K562 (cell line): Measurements from ENCODE around the gene LY6G5B. TPM values are rescaled to one million over a fixed set of nuclear protein-coding genes. Genes with fewer than 3 reads are reported as not detected.

Source experiments
- ATAC-seq: fragments of 200-7000 bp; cut with Tn5 transposase; 3 replicates; pipeline ENCODE4 v1.9.1; 2020; ENCODE audit warnings: moderate library complexity
- BruUV-seq: library from RNA; stranded (reverse); fragments of 400-500 nt; replicated peaks from 2 replicates; lab custom pipeline; 2021; lab: Mats Ljungman, UMichigan
- CTCF ChIA-PET: fragments of 300-600 bp; formaldehyde crosslinking; extraction: SDS; loops from one replicate; lab custom pipeline; 2021; ENCODE audit warnings: low intra/inter-chr PET ratio; lab: Yijun Ruan, JAX
- POLR2A ChIA-PET: fragments of 300-600, 350-650 bp; sonication (Branson Sonifier 250); formaldehyde crosslinking; extraction: SDS; loops from one replicate; lab custom pipeline; 2021; ENCODE audit warnings: antibody characterized with exemption, inconsistent platforms; lab: Yijun Ruan, JAX
- DNase-seq, 4 experiments: peaks; one replicate each; pipeline versions ENCODE4 v3.0.0 to v3.0.0-alpha.2; 2011 to 2018; ENCODE audit warnings: low spot score in 3 of 4, mixed read lengths in 3 of 4; ENCODE audit errors: extremely low read depth in 1 of 4
- FAIRE-seq: peaks from 2 replicates; lab custom pipeline; 2011; peaks lifted over from hg19 to GRCh38; lab: Jason Lieb, UNC
- H2AFZ ChIP-seq: 2 replicates; pipeline ENCODE4 v1.6.0; 2011; ENCODE audit warnings: low read depth, low read length, control low read depth, inconsistent platforms
- H3K27ac ChIP-seq: fragments of 200-600 bp; 3 replicates; pipeline ENCODE4 v1.8.0; 2011; ENCODE audit warnings: low read depth, mild to moderate bottlenecking, control low read depth, inconsistent platforms, low read length, moderate library complexity, mixed read lengths; ENCODE audit errors: extremely low read depth
- H3K27me3 ChIP-seq, 2 experiments: fragments of 300-600 bp in 1 of 2; 2 replicates in 1 of 2; 3 replicates in 1 of 2; pipeline versions ENCODE4 v1.6.0 to v1.8.0; 2011; ENCODE audit warnings: inconsistent platforms in 2 of 2, low read length in 2 of 2, mild to moderate bottlenecking in 1 of 2, mixed read lengths in 1 of 2, moderate library complexity in 1 of 2; ENCODE audit not compliant: control insufficient read depth in 2 of 2, insufficient read depth in 2 of 2
- H3K36me3 ChIP-seq: fragments of 300-600 bp; 3 replicates; pipeline ENCODE4 v1.8.0; 2011; ENCODE audit warnings: mild to moderate bottlenecking, low read length, inconsistent platforms; ENCODE audit not compliant: control insufficient read depth, insufficient read depth
- H3K4me1 ChIP-seq, 2 experiments: fragments of 200-600 bp in 1 of 2; replicated peaks in 1 of 2; 2 replicates in 1 of 2; 3 replicates in 1 of 2; pipeline versions ENCODE4 v1.5.1 to v1.8.0; 2011; ENCODE audit warnings: inconsistent platforms in 2 of 2, low read length in 2 of 2, mild to moderate bottlenecking in 1 of 2, mixed read lengths in 1 of 2, moderate library complexity in 1 of 2; ENCODE audit not compliant: control insufficient read depth in 2 of 2, insufficient read depth in 2 of 2
- H3K4me2 ChIP-seq: 2 replicates; pipeline ENCODE4 v1.6.1; 2011; ENCODE audit warnings: low read length, control low read depth, inconsistent platforms, mixed read lengths; ENCODE audit not compliant: insufficient read depth
- H3K4me3 ChIP-seq: fragments of 200-600 bp; sonication (generic), shearing (Covaris generic); 2 replicates; pipeline ENCODE4 v1.5.1; 2016; ENCODE audit warnings: control low read depth, inconsistent platforms
- H3K79me2 ChIP-seq: fragments of 200-600 bp; 3 replicates; pipeline ENCODE4 v1.8.0; 2011; ENCODE audit warnings: low read length, inconsistent platforms; ENCODE audit not compliant: control insufficient read depth, insufficient read depth
- H3K9ac ChIP-seq, 2 experiments: 2 replicates each; pipeline versions ENCODE4 v1.6.0 to v1.6.1; 2011; ENCODE audit warnings: low read depth in 2 of 2, low read length in 2 of 2, control low read depth in 1 of 2, inconsistent platforms in 1 of 2, mild to moderate bottlenecking in 1 of 2, mixed read lengths in 1 of 2; ENCODE audit not compliant: insufficient read depth in 1 of 2
- H3K9me1 ChIP-seq: one replicate; pipeline ENCODE4 v1.6.0; 2011; ENCODE audit warnings: inconsistent platforms, mild to moderate bottlenecking, low read length, moderate library complexity; ENCODE audit not compliant: control insufficient read depth, insufficient read depth
- H3K9me3 ChIP-seq: replicated peaks from 2 replicates; pipeline ENCODE4 v1.5.1; 2011; ENCODE audit warnings: low read depth, low read length, inconsistent platforms; ENCODE audit not compliant: control insufficient read depth, insufficient read depth
- H4K20me1 ChIP-seq: replicated peaks from 2 replicates; pipeline ENCODE4 v1.6.1; 2011; ENCODE audit warnings: low read length, inconsistent platforms, mixed read lengths; ENCODE audit not compliant: control insufficient read depth, insufficient read depth
- EGR1 ChIP-seq: fragments of 450-650 bp; conservative IDR thresholded peaks from 2 replicates; pipeline ENCODE4 v1.6.1; 2017; ENCODE audit warnings: mild to moderate bottlenecking
- SP1 ChIP-seq: sonication (generic); formaldehyde crosslinking; IDR thresholded peaks from 2 replicates; pipeline ENCODE4 v1.8.1; 2022; ENCODE audit warnings: mild to moderate bottlenecking, missing genetic modification reagents
- SREBF2 ChIP-seq: sonication (generic); formaldehyde crosslinking; IDR thresholded peaks from 2 replicates; pipeline ENCODE4 v1.4.0; 2020; ENCODE audit warnings: mild to moderate bottlenecking, missing genetic modification reagents
- ZNF174 ChIP-seq: fragments of 250-450 bp; sonication (Bioruptor Pico); IDR thresholded peaks from 2 replicates; pipeline ENCODE4 v1.4.0; 2020; ENCODE audit warnings: mild to moderate bottlenecking
- WGBS: fragments of 100-300 bp; shearing (Covaris generic); methylation state at CpG from one replicate; pipeline ENCODE4 v1.1.6; 2016; ENCODE audit warnings: low coverage, mixed read lengths; ENCODE audit not compliant: insufficient coverage; ENCODE audit errors: missing lambda C conversion rate; 5-methylcytosine and 5-hydroxymethylcytosine counted together
- in situ Hi-C: fragments of 300-500 bp; cut with MboI; formaldehyde crosslinking; loops from 4 replicates; pipeline ENCODE4 v1.15.0; 2018; ENCODE audit warnings: inconsistent platforms, mixed read lengths
- intact Hi-C: fragments of 100-400 bp; cut with micrococcal nuclease; formaldehyde crosslinking; loops from 2 replicates; pipeline ENCODE4 v1.14.2; 2022
- polyA plus RNA-seq, 8 experiments: library from polyadenylated mRNA; depleted of rRNA in 4 of 8; stranded (reverse) in 5 of 8; unstranded in 3 of 8; fragments of >200 nt; fragmentation: Nextera tagmentation in 2 of 8; fragmentation: Illumina TruSeq in 1 of 8; extraction: Ambion mirVana in 2 of 8; extraction: Trizol in 1 of 8; gene quantifications; 2 replicates each; pipeline versions ENCODE4 v1.2.1 to v1.2.3, GENCODE V29; 2011 to 2014; ENCODE audit warnings: inconsistent platforms in 1 of 8, missing spikeins in 1 of 8
- total RNA-seq, 7 experiments: library from RNA; depleted of rRNA in 6 of 7; stranded (reverse); fragments of >200 nt in 6 of 7; fragmentation: Illumina TruSeq in 2 of 7; extraction: Trizol in 2 of 7; gene quantifications; 2 replicates each; pipeline versions ENCODE4 v1.2.1 to v1.2.3, GENCODE V29; 2011 to 2021; ENCODE audit warnings: low replicate concordance in 1 of 7
- TF ChIP-seq, protein P1 (sequence below): fragments of 450-650 bp; formaldehyde crosslinking; IDR thresholded peaks from 2 replicates; pipeline ENCODE4 v1.4.0; 2020; ENCODE audit warnings: mild to moderate bottlenecking, moderate library complexity
- TF ChIP-seq, protein P2 (sequence below): fragments of 450-650 bp; conservative IDR thresholded peaks from 2 replicates; pipeline ENCODE4 v1.6.1; 2016; ENCODE audit warnings: missing genetic modification characterization, low read depth, mild to moderate bottlenecking, missing compliant biosample characterization, moderate library complexity
- TF ChIP-seq, protein P3 (sequence below): sonication (generic); formaldehyde crosslinking; IDR thresholded peaks from 2 replicates; pipeline ENCODE4 v1.8.1; 2023; ENCODE audit warnings: mild to moderate bottlenecking, missing genetic modification reagents

LY6G5B gene
- total and polyA plus RNA-seq, 9 of the 15 experiments (the other 6 are each of a cell fraction or from before 2014, with no cell fraction given): 6.0 to 27.0 (median 7.5) TPM

DNA sequence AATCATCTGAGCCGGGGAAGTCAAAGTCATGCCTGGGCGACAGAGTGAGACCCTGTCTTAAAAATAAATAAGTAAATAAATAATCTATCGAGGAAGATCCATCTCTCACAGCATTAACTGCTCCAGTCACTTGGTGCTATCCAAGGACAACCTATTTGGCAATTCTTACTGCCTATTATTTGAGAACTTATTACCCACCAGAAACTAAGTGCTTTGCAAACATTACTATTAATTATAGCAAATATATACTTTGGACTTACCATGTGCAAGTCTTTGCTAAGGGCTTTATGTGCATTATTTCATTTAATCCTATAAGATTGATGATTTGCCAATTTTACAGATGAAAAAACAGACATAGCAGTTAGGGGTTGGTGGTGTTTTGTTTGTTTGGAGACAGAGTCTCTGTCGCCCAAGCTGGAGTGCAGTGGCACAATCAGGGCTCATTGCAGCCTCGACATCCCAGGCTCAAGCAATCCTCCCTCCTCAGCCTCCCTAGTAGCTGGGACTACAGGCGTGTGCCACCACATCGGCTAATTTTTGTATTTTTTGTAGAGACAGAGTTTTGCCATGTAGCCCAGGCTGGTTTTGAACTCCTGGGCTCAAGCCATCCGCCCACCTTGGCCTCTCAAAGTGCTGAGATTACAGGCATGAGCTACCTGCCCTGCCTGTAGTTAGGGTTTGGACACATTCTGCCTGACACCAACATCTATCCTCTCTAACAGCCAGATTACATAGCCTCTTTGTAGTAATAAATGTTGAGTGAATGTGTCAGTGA lies 15.0 kb upstream of the LY6G5B start:
- intact Hi-C loops: no loop called here
- POLR2A ChIA-PET: interaction anchor here (0.6 to 8.5 kb wide), 14 partner anchors 8 to 209 kb away, joined by 3 to 267 read pairs (median 9); partner anchors contain the start of genes C6orf47, CSNK2B, GPANK1 and LSM2
- no peaks in the 10 kb centered on the region for H3K9me1 ChIP-seq
- no peak overlapping the region for H3K4me3 ChIP-seq
- H3K4me2 ChIP-seq: no peak overlapping the region
- TF ChIP-seq SP1 (CRISPR knock-in tag): 0 out of 2 replicates have a peak, but pooled peaks have one; percentile 20
- TF ChIP-seq ZNF174 (CRISPR knock-in tag): 0 out of 2 replicates have a peak, but pooled peaks have one; percentile 10
- TF ChIP-seq, protein P1, sequence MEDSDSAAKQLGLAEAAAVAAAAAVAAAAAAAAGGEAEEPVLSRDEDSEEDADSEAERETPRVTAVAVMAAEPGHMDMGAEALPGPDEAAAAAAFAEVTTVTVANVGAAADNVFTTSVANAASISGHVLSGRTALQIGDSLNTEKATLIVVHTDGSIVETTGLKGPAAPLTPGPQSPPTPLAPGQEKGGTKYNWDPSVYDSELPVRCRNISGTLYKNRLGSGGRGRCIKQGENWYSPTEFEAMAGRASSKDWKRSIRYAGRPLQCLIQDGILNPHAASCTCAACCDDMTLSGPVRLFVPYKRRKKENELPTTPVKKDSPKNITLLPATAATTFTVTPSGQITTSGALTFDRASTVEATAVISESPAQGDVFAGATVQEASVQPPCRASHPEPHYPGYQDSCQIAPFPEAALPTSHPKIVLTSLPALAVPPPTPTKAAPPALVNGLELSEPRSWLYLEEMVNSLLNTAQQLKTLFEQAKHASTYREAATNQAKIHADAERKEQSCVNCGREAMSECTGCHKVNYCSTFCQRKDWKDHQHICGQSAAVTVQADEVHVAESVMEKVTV: 0 out of 2 replicates have a peak, but pooled peaks have one; percentile 22
- TF ChIP-seq SREBF2: no peak
- TF ChIP-seq, protein P2, sequence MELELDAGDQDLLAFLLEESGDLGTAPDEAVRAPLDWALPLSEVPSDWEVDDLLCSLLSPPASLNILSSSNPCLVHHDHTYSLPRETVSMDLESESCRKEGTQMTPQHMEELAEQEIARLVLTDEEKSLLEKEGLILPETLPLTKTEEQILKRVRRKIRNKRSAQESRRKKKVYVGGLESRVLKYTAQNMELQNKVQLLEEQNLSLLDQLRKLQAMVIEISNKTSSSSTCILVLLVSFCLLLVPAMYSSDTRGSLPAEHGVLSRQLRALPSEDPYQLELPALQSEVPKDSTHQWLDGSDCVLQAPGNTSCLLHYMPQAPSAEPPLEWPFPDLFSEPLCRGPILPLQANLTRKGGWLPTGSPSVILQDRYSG (tag): no peak
- 0 out of 2 replicates have a peak, but pooled peaks have one; percentile 3 for TF ChIP-seq EGR1
- TF ChIP-seq, protein P3, sequence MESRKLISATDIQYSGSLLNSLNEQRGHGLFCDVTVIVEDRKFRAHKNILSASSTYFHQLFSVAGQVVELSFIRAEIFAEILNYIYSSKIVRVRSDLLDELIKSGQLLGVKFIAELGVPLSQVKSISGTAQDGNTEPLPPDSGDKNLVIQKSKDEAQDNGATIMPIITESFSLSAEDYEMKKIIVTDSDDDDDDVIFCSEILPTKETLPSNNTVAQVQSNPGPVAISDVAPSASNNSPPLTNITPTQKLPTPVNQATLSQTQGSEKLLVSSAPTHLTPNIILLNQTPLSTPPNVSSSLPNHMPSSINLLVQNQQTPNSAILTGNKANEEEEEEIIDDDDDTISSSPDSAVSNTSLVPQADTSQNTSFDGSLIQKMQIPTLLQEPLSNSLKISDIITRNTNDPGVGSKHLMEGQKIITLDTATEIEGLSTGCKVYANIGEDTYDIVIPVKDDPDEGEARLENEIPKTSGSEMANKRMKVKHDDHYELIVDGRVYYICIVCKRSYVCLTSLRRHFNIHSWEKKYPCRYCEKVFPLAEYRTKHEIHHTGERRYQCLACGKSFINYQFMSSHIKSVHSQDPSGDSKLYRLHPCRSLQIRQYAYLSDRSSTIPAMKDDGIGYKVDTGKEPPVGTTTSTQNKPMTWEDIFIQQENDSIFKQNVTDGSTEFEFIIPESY (CRISPR knock-in tag): no peak
- H2AFZ ChIP-seq: no peak overlapping the region
- CTCF ChIA-PET: no interaction called here
- 90% methylated on average over 8 of the region's 8 CpGs for WGBS
- peaks cover 85% of the 10 kb centered on the region for H3K79me2 ChIP-seq
- H4K20me1 ChIP-seq: peaks cover 10% of the 10 kb centered on the region
- in situ Hi-C loops: no loop called here
- no peak overlapping the region for H3K9ac ChIP-seq
- no TSS peak for BruUV-seq
- H3K9me3 ChIP-seq: no peaks in the 10 kb centered on the region
- peaks cover 37 to 38% of the 10 kb centered on the region in 2 experiments for H3K4me1 ChIP-seq
- H3K27ac ChIP-seq: no peak overlapping the region
- FAIRE-seq (no peak), ATAC-seq (no peak), DNase-seq (no peak)
- peaks cover 59% of the 10 kb centered on the region for H3K36me3 ChIP-seq
- no peaks in the 10 kb centered on the region for H3K27me3 ChIP-seq
